Measurements from ENCODE around the gene KRT77.
"Not testable (repeated sequence)": the region's sequence is repeated elsewhere in the genome, so short reads cannot be mapped to it uniquely, and the experiment has no call there.

The KRT77 gene

GRCh38 chr12:52676163-52676562, 27.2 kb downstream of the KRT77 start:
- no peak for DNase-seq (ENCODE audit: low spot score)

GRCh38 chr12:52675301-52675701, 28.0 kb downstream of the KRT77 start:
- DNase-seq (ENCODE audit: low spot score) = no peak

GRCh38 chr12:52674433-52674775, 28.9 kb downstream of the KRT77 start:
- no peak for DNase-seq (ENCODE audit: low spot score)

GRCh38 chr12:52673713-52674432, 29.5 kb downstream of the KRT77 start:
- DNase-seq (ENCODE audit: low spot score) = no peak

GRCh38 chr12:52673217-52673616, 30.1 kb downstream of the KRT77 start:
- no peak for DNase-seq (ENCODE audit: low spot score)

- peak; percentile 10 for DNase-seq (ENCODE audit: low spot score)
Observed at GRCh38 chr12:52672321-52672933, 30.9 kb downstream of the KRT77 start.

GRCh38 chr12:52670961-52671360, 32.4 kb downstream of the KRT77 start:
- DNase-seq (ENCODE audit: low spot score) = no peak

- no peak for DNase-seq (ENCODE audit: low spot score)
Observed at GRCh38 chr12:52670506-52670905, 32.8 kb downstream of the KRT77 start.

GRCh38 chr12:52669941-52670340, 33.4 kb downstream of the KRT77 start:
- not testable (repeated sequence) for DNase-seq (ENCODE audit: low spot score)

- no peak for DNase-seq (ENCODE audit: low spot score)
Observed at GRCh38 chr12:52669426-52669825, 33.9 kb downstream of the KRT77 start.

- no peak for DNase-seq (ENCODE audit: low spot score)
Observed at GRCh38 chr12:52667931-52668330, 35.4 kb downstream of the KRT77 start.

GRCh38 chr12:52667509-52667908, 35.8 kb downstream of the KRT77 start:
- no peak for DNase-seq (ENCODE audit: low spot score)

GRCh38 chr12:52666471-52666870, 36.9 kb downstream of the KRT77 start:
- DNase-seq (ENCODE audit: low spot score) = no peak

GRCh38 chr12:52663420-52663819, 39.9 kb downstream of the KRT77 start:
- DNase-seq (ENCODE audit: low spot score) = no peak

GRCh38 chr12:52662918-52663229, 40.5 kb downstream of the KRT77 start:
- no peak for DNase-seq (ENCODE audit: low spot score)

- DNase-seq (ENCODE audit: low spot score) = no peak
Observed at GRCh38 chr12:52662093-52662917, 41.0 kb downstream of the KRT77 start.

GRCh38 chr12:52661668-52662067, 41.7 kb downstream of the KRT77 start:
- no peak for DNase-seq (ENCODE audit: low spot score)

GRCh38 chr12:52660934-52661499, 42.3 kb downstream of the KRT77 start:
- DNase-seq (ENCODE audit: low spot score) = no peak

GRCh38 chr12:52659951-52660350, 43.4 kb downstream of the KRT77 start:
- DNase-seq (ENCODE audit: low spot score) = no peak

GRCh38 chr12:52659395-52659794, 43.9 kb downstream of the KRT77 start:
- DNase-seq (ENCODE audit: low spot score) = no peak

GRCh38 chr12:52658196-52658595, 45.1 kb downstream of the KRT77 start:
- DNase-seq (ENCODE audit: low spot score) = no peak

- DNase-seq (ENCODE audit: low spot score) = no peak
Observed at GRCh38 chr12:52657250-52657902, 45.9 kb downstream of the KRT77 start.

All from COLO829 (cell line).